ENCODE data around the gene PCK2. TPM values are rescaled to one million over a fixed set of nuclear protein-coding genes. Genes with fewer than 3 reads are reported as not detected.

PCK2 gene
- total and polyA plus RNA-seq, 2 of the 13 experiments (the other 11 are each of a cell fraction or from before 2014, with no cell fraction given): 129 to 272 TPM

- TF ChIP-seq KIAA2018 (CRISPR knock-in tag; IDR thresholded peaks at IDR 0.05; ENCODE audit: borderline replicate concordance) (peak; percentile 87), NR2F1 (CRISPR knock-in tag; IDR thresholded peaks at IDR 0.05) (peak; percentile 90 to 92), MTA3 (CRISPR knock-in tag; IDR thresholded peaks at IDR 0.05) (no peak), ZNF264 (CRISPR knock-in tag; IDR thresholded peaks at IDR 0.05) (peak; percentile 87), UBTF (CRISPR knock-in tag; IDR thresholded peaks at IDR 0.05) (peak; percentile 94), ZFP41 (CRISPR knock-in tag; IDR thresholded peaks at IDR 0.05; ENCODE audit: borderline replicate concordance) (peak; percentile 98; the same call in 1 of the 2 replicates), DDIT3 (CRISPR knock-in tag; IDR thresholded peaks at IDR 0.05) (peak; percentile 56; the same call in 1 of the 2 replicates), ZNF782 (CRISPR knock-in tag; IDR thresholded peaks at IDR 0.05; ENCODE audit: borderline replicate concordance) (peak; percentile 99), ZNF414 (CRISPR knock-in tag; IDR thresholded peaks at IDR 0.05) (no peak), HNF4G (IDR thresholded peaks at IDR 0.05; ENCODE audit: borderline replicate concordance, low read depth, low read length) (peak; percentile 87), HNF4G (CRISPR knock-in tag; IDR thresholded peaks at IDR 0.05; ENCODE audit: borderline replicate concordance, low read depth) (peak; percentile 76; the same call in 1 of the 2 replicates), ZNF672 (CRISPR knock-in tag; IDR thresholded peaks at IDR 0.05) (no peak), SKIL (CRISPR knock-in tag; IDR thresholded peaks at IDR 0.05; ENCODE audit: borderline replicate concordance) (no peak)
These were observed 1.4 kb downstream of the PCK2 start (continued) for GRCh38 chr14:24095271-24096068.
